AG09319 (cell line): ENCODE measurements around the gene METAP1.
"Not testable (repeated sequence)": the region's sequence is repeated elsewhere in the genome, so short reads cannot be mapped to it uniquely, and the experiment has no call there.

Experiments
- DNase-seq: peaks from one replicate; pipeline ENCODE4 v3.0.0-alpha.2; 2010; ENCODE audit warnings: low read depth; ENCODE audit errors: extremely low read depth
- TF ChIP-seq, protein P1 (sequence below): IDR thresholded peaks from 2 replicates; pipeline ENCODE4 v1.5.1; 2011; ENCODE audit warnings: low read depth, mild to moderate bottlenecking, inconsistent platforms, low read length, moderate library complexity

METAP1 gene

DNA sequence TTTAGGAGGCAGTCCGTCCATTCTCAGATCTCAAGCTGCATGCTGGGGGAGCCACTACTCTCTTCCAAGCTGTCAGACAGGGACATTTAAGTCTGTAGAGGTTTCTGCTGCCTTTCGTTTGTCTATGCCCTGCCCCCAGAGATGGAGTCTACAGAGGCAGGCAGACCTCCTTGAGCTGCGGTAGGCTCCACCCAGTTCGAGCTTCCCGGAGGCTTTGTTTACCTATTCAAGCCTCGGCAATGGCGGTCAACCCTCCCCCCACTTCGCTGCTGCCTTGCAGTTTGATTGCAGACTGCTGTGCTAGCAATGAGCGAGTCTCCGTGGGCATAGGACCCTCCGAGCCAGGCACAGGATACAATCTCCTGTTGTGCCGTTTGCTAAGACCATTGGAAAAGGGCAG, 103.8 kb downstream of the METAP1 start:
- TF ChIP-seq, protein P1, sequence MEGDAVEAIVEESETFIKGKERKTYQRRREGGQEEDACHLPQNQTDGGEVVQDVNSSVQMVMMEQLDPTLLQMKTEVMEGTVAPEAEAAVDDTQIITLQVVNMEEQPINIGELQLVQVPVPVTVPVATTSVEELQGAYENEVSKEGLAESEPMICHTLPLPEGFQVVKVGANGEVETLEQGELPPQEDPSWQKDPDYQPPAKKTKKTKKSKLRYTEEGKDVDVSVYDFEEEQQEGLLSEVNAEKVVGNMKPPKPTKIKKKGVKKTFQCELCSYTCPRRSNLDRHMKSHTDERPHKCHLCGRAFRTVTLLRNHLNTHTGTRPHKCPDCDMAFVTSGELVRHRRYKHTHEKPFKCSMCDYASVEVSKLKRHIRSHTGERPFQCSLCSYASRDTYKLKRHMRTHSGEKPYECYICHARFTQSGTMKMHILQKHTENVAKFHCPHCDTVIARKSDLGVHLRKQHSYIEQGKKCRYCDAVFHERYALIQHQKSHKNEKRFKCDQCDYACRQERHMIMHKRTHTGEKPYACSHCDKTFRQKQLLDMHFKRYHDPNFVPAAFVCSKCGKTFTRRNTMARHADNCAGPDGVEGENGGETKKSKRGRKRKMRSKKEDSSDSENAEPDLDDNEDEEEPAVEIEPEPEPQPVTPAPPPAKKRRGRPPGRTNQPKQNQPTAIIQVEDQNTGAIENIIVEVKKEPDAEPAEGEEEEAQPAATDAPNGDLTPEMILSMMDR = no peak
- no peak for DNase-seq

DNA sequence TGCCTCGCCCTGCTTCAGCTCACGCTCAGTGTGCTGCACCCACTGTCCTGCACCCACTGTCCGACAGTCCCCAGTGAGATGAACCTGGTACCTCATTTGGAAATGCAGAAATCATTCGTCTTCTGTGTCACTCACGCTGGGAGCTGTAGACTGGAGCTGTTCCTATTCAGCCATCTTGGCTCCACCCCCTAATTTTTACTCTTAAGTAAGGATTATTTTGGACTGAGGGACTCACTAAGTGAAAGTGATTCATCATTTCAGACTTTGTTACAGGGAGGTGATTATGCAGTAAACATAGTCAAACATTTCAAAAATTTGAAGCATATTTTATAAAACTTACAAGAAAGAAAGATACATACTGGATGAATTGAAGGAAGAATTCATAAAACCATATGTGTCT, 104.3 kb downstream of the METAP1 start:
- not testable (repeated sequence) for DNase-seq

DNA sequence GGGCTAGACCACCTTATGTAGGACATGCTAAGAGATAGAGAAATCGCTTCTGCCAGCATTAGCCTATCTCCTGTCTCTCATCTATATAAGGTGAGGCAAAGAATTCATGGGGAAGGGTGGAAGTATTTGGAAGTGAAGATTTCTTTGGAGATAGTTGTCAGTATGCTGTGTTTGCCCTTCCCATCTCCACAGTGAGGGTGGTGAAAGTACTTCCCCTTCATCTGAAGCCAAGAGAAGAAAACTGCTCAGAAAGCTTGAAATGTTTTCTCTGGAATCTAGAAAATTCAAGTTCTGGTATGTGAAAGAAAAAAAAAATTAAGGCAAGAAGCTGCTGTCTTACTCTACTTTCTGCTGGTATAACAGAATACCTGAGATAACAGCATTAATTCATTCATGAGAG, 105.4 kb downstream of the METAP1 start:
- TF ChIP-seq, protein P1 = no peak
- no peak for DNase-seq

DNA sequence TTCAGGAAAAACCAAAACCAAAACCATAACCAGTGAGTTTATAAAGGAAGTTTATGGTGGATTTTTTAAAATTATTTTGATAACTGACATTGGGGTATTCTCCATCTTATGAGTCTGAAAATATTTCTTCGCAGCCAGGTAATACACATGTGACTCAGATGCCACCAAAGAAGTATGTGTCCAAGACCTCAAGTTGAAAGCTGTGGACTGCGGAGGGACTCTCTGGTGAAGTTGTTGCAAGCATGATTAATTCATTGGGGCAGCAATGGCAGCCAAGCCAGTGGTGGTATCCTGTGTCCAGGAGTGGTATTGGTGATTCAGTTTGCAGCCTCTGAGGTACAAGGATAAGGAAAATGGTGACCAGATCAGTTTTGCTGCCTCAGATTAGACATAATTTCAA, 107.1 kb downstream of the METAP1 start:
- TF ChIP-seq, protein P1 = no peak
- no peak for DNase-seq

DNA sequence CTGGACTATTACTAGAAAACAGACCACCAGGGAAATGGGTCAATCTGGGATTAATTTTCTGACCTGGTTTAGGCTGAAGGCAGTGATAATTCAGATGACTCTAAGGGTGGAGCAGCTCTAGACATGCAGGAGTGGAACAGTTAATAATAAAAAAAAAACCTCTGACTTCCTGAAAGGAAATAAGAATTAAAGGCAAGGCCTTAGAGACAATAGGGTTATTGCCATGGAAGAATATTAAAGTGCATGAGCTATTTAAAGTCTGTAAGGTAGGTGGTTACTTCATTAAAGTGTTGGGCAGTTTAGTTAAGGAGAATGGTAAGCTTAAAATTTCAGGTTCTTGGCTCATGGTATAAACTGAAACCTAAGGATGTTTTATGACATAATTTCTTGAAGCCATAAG, 107.6 kb downstream of the METAP1 start:
- no peak for DNase-seq
- TF ChIP-seq, protein P1 = no peak

DNA sequence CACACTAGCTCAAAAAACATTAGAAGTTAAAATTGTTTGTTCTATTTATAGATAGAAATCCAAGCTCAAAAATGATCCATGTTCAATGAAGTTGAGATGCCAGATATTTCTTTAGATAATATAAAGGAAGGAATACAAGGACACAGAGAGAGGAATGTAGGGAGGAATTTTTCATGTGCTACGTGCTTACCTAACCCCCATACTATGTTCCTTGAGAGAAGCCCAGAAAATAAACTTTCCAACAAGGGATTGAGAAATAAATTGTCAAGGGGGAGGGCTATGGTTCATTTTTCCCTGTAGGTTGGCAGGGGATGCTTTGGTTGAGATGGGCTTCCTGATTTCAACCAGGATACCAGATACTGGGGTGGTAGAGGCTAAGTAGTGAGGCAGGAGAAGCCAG, 108.6 kb downstream of the METAP1 start:
- DNase-seq = no peak
- TF ChIP-seq, protein P1 = no peak

DNA sequence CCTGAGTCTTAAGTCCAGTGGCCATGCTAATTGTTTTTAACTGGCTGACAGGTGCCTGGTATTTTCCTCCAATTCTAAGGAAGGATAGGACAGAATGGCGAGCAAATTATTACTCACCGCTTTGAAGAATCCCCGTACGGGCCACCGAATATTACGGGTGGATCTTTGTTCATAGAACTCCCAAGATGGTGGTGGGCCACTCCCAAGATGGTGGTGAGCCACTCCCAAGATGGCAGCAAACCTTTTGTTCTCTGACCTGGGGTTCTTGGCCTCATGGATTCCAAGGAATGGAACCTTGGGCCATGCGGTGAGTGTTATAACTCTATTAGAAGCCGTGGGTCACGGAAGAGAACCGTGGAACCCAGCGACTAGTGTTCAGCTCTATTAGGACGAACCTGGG, 113.8 kb downstream of the METAP1 start:
- not testable (repeated sequence) for DNase-seq
